BLaER1 treated with 17β-estradiol and CSF1 and Interleukin-3, amounts not matched to agents 10 nM and 100 nM (cell line): ENCODE data around the gene TTBK2.
A peak's percentile ranks its signal among the peaks of the same experiment; 100 is the strongest.

Experiments
- H3K27ac ChIP-seq, 11 experiments: shearing (Covaris generic); formaldehyde crosslinking; 2 replicates each; pipeline ENCODE4 v1.8.1; 2022
- H3K27me3 ChIP-seq, 11 experiments: shearing (Covaris generic); formaldehyde crosslinking; 2 replicates each; pipeline ENCODE4 v1.8.1; 2022
- H3K36me3 ChIP-seq, 11 experiments: shearing (Covaris generic); formaldehyde crosslinking; 2 replicates each; pipeline ENCODE4 v1.8.1; 2022
- H3K4me1 ChIP-seq, 10 experiments: shearing (Covaris generic); formaldehyde crosslinking; 2 replicates each; pipeline ENCODE4 v1.8.1; 2022
- H3K4me2 ChIP-seq, 11 experiments: shearing (Covaris generic); formaldehyde crosslinking; 2 replicates each; pipeline ENCODE4 v1.8.1; 2022
- H3K4me3 ChIP-seq, 10 experiments: shearing (Covaris generic); formaldehyde crosslinking; 2 replicates each; pipeline ENCODE4 v1.8.1; 2022
- H3K9ac ChIP-seq, 11 experiments: shearing (Covaris generic); formaldehyde crosslinking; 2 replicates each; pipeline ENCODE4 v1.8.1; 2022
- H3K9me3 ChIP-seq, 11 experiments: shearing (Covaris generic); formaldehyde crosslinking; replicated peaks in 1 of 11; 2 replicates each; pipeline ENCODE4 v1.8.1; 2022
- H4K20me1 ChIP-seq, 11 experiments: shearing (Covaris generic); formaldehyde crosslinking; 2 replicates each; pipeline ENCODE4 v1.8.1; 2022
- Cebpa-rat ChIP-seq, 11 experiments: shearing (Covaris generic); IDR thresholded peaks; 2 replicates each; pipeline ENCODE4 v1.8.1; 2022

The TTBK2 gene

GRCh38 chr15:42728972-42729371, 191.6 kb downstream of the TTBK2 start:
- Histone ChIP-seq H3K36me3 (peaks cover 91 to 99% (median 97%) of the 10 kb centered on the region in 11 experiments), H3K9me3 (no peaks in the 10 kb centered on the region), H3K4me1 (peaks cover 0 to 8% (median 0%) of the 10 kb centered on the region in 10 experiments; a peak in 4 of 20 replicates), H3K4me3 (no peak overlapping the region), H3K9ac (no peak overlapping the region), H3K27me3 (no peaks in the 10 kb centered on the region), H4K20me1 (peaks cover 0 to 78% (median 9%) of the 10 kb centered on the region in 11 experiments; a peak in 12 of 22 replicates), H3K4me2 (no peak overlapping the region), H3K27ac (no peak overlapping the region)
- TF ChIP-seq Cebpa-rat (IDR thresholded peaks at IDR 0.05): no peak

- no peak overlapping the region for H3K27ac ChIP-seq
- peaks cover 91 to 99% (median 97%) of the 10 kb centered on the region in 11 experiments for H3K36me3 ChIP-seq
- H3K9ac ChIP-seq: no peak overlapping the region
- H3K9me3 ChIP-seq: no peaks in the 10 kb centered on the region
- no peak for TF ChIP-seq Cebpa-rat (IDR thresholded peaks at IDR 0.05)
- peaks cover 0 to 75% (median 9%) of the 10 kb centered on the region in 11 experiments; a peak in 11 of 22 replicates for H4K20me1 ChIP-seq
- H3K4me3 ChIP-seq: no peak overlapping the region
- H3K4me2 ChIP-seq: no peak overlapping the region
- no peaks in the 10 kb centered on the region for H3K27me3 ChIP-seq
- peaks cover 0 to 8% (median 0%) of the 10 kb centered on the region in 10 experiments; a peak in 3 of 20 replicates for H3K4me1 ChIP-seq
Measured at GRCh38 chr15:42728560-42728959, 192.0 kb downstream of the TTBK2 start.

- no peak overlapping the region for H3K4me3 ChIP-seq
- TF ChIP-seq Cebpa-rat (IDR thresholded peaks at IDR 0.05): no peak
- H3K9me3 ChIP-seq: no peaks in the 10 kb centered on the region
- H3K9ac ChIP-seq: no peak overlapping the region
- H3K4me1 ChIP-seq: peaks cover 0 to 8% (median 0%) of the 10 kb centered on the region in 10 experiments; a peak in 3 of 20 replicates
- peaks cover 0 to 68% (median 9%) of the 10 kb centered on the region in 11 experiments; a peak in 11 of 22 replicates for H4K20me1 ChIP-seq
- no peak overlapping the region for H3K4me2 ChIP-seq
- no peak overlapping the region for H3K27ac ChIP-seq
- H3K27me3 ChIP-seq: no peaks in the 10 kb centered on the region
- peaks cover 91 to 99% (median 97%) of the 10 kb centered on the region in 11 experiments for H3K36me3 ChIP-seq
Measured at GRCh38 chr15:42727750-42728381, 192.7 kb downstream of the TTBK2 start.

- Histone ChIP-seq H4K20me1 (peaks cover 0 to 52% (median 8%) of the 10 kb centered on the region in 11 experiments; a peak in 10 of 22 replicates), H3K4me1 (peaks cover 0 to 9% (median 5%) of the 10 kb centered on the region in 10 experiments; a peak in 9 of 20 replicates), H3K4me3 (no peak overlapping the region), H3K27me3 (no peaks in the 10 kb centered on the region), H3K27ac (no peak overlapping the region), H3K9ac (no peak overlapping the region), H3K4me2 (no peak overlapping the region), H3K36me3 (peaks cover 84 to 99% (median 97%) of the 10 kb centered on the region in 11 experiments), H3K9me3 (no peaks in the 10 kb centered on the region)
- TF ChIP-seq Cebpa-rat (IDR thresholded peaks at IDR 0.05): no peak
Measured at GRCh38 chr15:42726114-42726513, 194.5 kb downstream of the TTBK2 start.

GRCh38 chr15:42725331-42725903, 195.2 kb downstream of the TTBK2 start:
- Histone ChIP-seq H3K4me1 (peaks cover 0 to 9% (median 5%) of the 10 kb centered on the region in 10 experiments; a peak in 9 of 20 replicates), H3K9ac (no peak overlapping the region), H3K36me3 (peaks cover 83 to 97% (median 96%) of the 10 kb centered on the region in 11 experiments), H4K20me1 (peaks cover 0 to 45% (median 8%) of the 10 kb centered on the region in 11 experiments; a peak in 10 of 22 replicates), H3K4me3 (no peak overlapping the region), H3K27ac (no peak overlapping the region), H3K27me3 (no peaks in the 10 kb centered on the region), H3K9me3 (no peaks in the 10 kb centered on the region), H3K4me2 (no peak overlapping the region)
- TF ChIP-seq Cebpa-rat (IDR thresholded peaks at IDR 0.05): no peak

GRCh38 chr15:42724276-42724675, 196.3 kb downstream of the TTBK2 start:
- Histone ChIP-seq H3K4me1 (peaks cover 0 to 12% (median 0%) of the 10 kb centered on the region in 10 experiments; a peak in 6 of 20 replicates), H3K4me3 (no peak overlapping the region), H3K9ac (no peak overlapping the region), H3K4me2 (no peak overlapping the region), H4K20me1 (peaks cover 0 to 39% (median 8%) of the 10 kb centered on the region in 11 experiments; a peak in 9 of 22 replicates), H3K27ac (no peak overlapping the region), H3K27me3 (no peaks in the 10 kb centered on the region), H3K36me3 (peaks cover 90 to 99% (median 97%) of the 10 kb centered on the region in 11 experiments), H3K9me3 (no peaks in the 10 kb centered on the region)
- TF ChIP-seq Cebpa-rat (IDR thresholded peaks at IDR 0.05): no peak

GRCh38 chr15:42723068-42723467, 197.5 kb downstream of the TTBK2 start:
- no peak for TF ChIP-seq Cebpa-rat (IDR thresholded peaks at IDR 0.05)
- Histone ChIP-seq H4K20me1 (peaks cover 0 to 33% (median 8%) of the 10 kb centered on the region in 11 experiments; a peak in 9 of 22 replicates), H3K36me3 (peaks cover 88 to 100% (median 97%) of the 10 kb centered on the region in 11 experiments), H3K4me1 (peaks cover 0 to 21% (median 0%) of the 10 kb centered on the region in 10 experiments; a peak in 6 of 20 replicates), H3K9ac (0 out of 22 replicates have a peak overlapping the region, but pooled peaks of 1 of the 11 experiments have one; percentile 18), H3K4me3 (no peak overlapping the region), H3K9me3 (no peaks in the 10 kb centered on the region), H3K27me3 (no peaks in the 10 kb centered on the region), H3K27ac (no peak overlapping the region), H3K4me2 (no peak overlapping the region)

GRCh38 chr15:42721916-42722315, 198.7 kb downstream of the TTBK2 start:
- H3K4me3 ChIP-seq: no peak overlapping the region
- H3K36me3 ChIP-seq: peaks cover 80 to 100% (median 91%) of the 10 kb centered on the region in 11 experiments
- H3K27ac ChIP-seq: no peak overlapping the region

GRCh38 chr15:42721016-42721415, 199.6 kb downstream of the TTBK2 start:
- no peaks in the 10 kb centered on the region for H3K27me3 ChIP-seq
- H3K9ac ChIP-seq: no peak overlapping the region
- H3K27ac ChIP-seq: no peak overlapping the region
- TF ChIP-seq Cebpa-rat (IDR thresholded peaks at IDR 0.05): no peak
- H3K9me3 ChIP-seq: no peaks in the 10 kb centered on the region
- peaks cover 0 to 19% (median 5%) of the 10 kb centered on the region in 11 experiments; a peak in 9 of 22 replicates for H4K20me1 ChIP-seq
- H3K4me1 ChIP-seq: peaks cover 0 to 21% (median 0%) of the 10 kb centered on the region in 10 experiments; a peak in 6 of 20 replicates
- no peak overlapping the region for H3K4me3 ChIP-seq
- peaks cover 71 to 96% (median 85%) of the 10 kb centered on the region in 11 experiments for H3K36me3 ChIP-seq
- H3K4me2 ChIP-seq: no peak overlapping the region

More at GRCh38 chr15:42721916-42722315, 198.7 kb downstream of the TTBK2 start:
- H3K9me3 ChIP-seq: no peaks in the 10 kb centered on the region
- 0 out of 22 replicates have a peak overlapping the region, but pooled peaks of 1 of the 11 experiments have one; percentile 8 for H3K4me2 ChIP-seq
- H3K4me1 ChIP-seq: peaks cover 0 to 21% (median 0%) of the 10 kb centered on the region in 10 experiments; a peak in 6 of 20 replicates
- TF ChIP-seq Cebpa-rat (IDR thresholded peaks at IDR 0.05): no peak
- peaks cover 0 to 22% (median 7%) of the 10 kb centered on the region in 11 experiments; a peak in 9 of 22 replicates for H4K20me1 ChIP-seq
- 0 out of 22 replicates have a peak overlapping the region, but pooled peaks of 1 of the 11 experiments have one; percentile 31 for H3K9ac ChIP-seq
- H3K27me3 ChIP-seq: no peaks in the 10 kb centered on the region
